Measurements from ENCODE around the gene MARVELD3. TPM values are rescaled to one million over a fixed set of nuclear protein-coding genes. Genes with fewer than 3 reads are reported as not detected.

MARVELD3 gene
- total and polyA plus RNA-seq, 2 of the 8 experiments (the other 6 are each of a cell fraction or from before 2014, with no cell fraction given), result 18.0 to 34.8 TPM

DNA sequence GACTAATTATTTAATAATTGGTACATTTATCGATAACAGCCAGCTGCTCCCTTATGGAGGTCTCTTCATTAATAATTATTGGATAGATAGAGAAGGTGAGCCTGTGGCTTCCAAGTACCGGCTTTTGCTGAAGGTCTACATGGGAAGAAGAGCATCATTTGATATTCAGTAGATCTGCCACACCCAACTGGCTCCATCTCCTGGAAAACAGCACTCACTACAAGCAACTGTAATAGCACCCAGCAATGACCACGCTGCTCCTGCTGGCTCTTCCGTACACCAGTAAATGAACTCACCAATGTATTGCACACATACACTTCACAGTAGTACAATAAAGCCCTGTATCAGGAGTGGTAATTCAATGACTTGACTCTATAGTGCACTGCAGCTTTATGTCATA, 19.5 kb downstream of the MARVELD3 start:
- Histone ChIP-seq H2AFZ (ENCODE audit: low read length) (no peak overlapping the region), H3K4ac (replicated peaks; ENCODE audit: insufficient read length, low read depth, low read length) (no peak overlapping the region), H2BK120ac (replicated peaks; ENCODE audit: low read depth, low read length) (no peak overlapping the region), H4K8ac (ENCODE audit: extremely low read depth, insufficient read depth, low read length) (no peak overlapping the region), H4K20me1 (replicated peaks in 1 of 2; ENCODE audit: control insufficient read depth in 1 of 2, insufficient read depth in 2 of 2, low read length in 2 of 2) (peaks cover 2 to 11% of the 10 kb centered on the region in 2 experiments), H3K27ac (ENCODE audit: low read depth, low read length) (no peak overlapping the region), H3K56ac (replicated peaks; ENCODE audit: insufficient read length, low read depth, low read length) (no peak overlapping the region), H2AK5ac (ENCODE audit: low read depth, low read length) (no peak overlapping the region), H3K4me3 (ENCODE audit: extremely low read depth in 1 of 4, insufficient read depth in 2 of 4, low read depth in 3 of 4, low read length in 4 of 4) (no peak overlapping the region), H4K5ac (ENCODE audit: insufficient read length, low read depth, low read length) (no peak overlapping the region), H3K4me2 (ENCODE audit: insufficient read depth in 1 of 2, low read depth in 2 of 2, low read length in 2 of 2) (no peak overlapping the region), H3K14ac (ENCODE audit: insufficient read length) (no peak overlapping the region), H2BK5ac (ENCODE audit: low read depth, low read length) (no peak overlapping the region), H3K79me1 (ENCODE audit: low read depth, low read length) (no peaks in the 10 kb centered on the region), H3K36me3 (ENCODE audit: control insufficient read depth in 2 of 4, insufficient read depth in 4 of 4, low read length in 3 of 4) (peaks cover 0 to 15% (median 3%) of the 10 kb centered on the region in 4 experiments; a peak in 6 of 8 replicates), H3K79me2 (ENCODE audit: control insufficient read depth in 1 of 2, insufficient read depth in 2 of 2, low read length in 2 of 2) (no peaks in the 10 kb centered on the region), H3K9ac (replicated peaks in 1 of 4; ENCODE audit: extremely low read depth in 1 of 4, low read depth in 3 of 4, low read length in 3 of 4) (no peak overlapping the region), H3K4me1 (replicated peaks in 1 of 4; ENCODE audit: control insufficient read depth in 3 of 4, insufficient read depth in 4 of 4, low read length in 3 of 4) (no peaks in the 10 kb centered on the region), H3K18ac (ENCODE audit: extremely low read depth, low read length) (no peak overlapping the region), H4K91ac (replicated peaks; ENCODE audit: insufficient read length, low read length) (no peak overlapping the region), H3K9me3 (ENCODE audit: insufficient read depth in 2 of 2, low read depth in 1 of 2, low read length in 1 of 2) (no peaks in the 10 kb centered on the region), H2BK15ac (ENCODE audit: low read length) (no peak overlapping the region), H3K23me2 (ENCODE audit: low read depth, low read length) (no peaks in the 10 kb centered on the region), H3K27me3 (replicated peaks in 1 of 4; ENCODE audit: control insufficient read depth in 3 of 4, extremely low read depth in 1 of 4, insufficient read depth in 3 of 4, low read length in 3 of 4) (no peaks in the 10 kb centered on the region), H2BK20ac (ENCODE audit: low read length) (no peak overlapping the region), H3K23ac (ENCODE audit: insufficient read length) (no peak overlapping the region), H2BK12ac (ENCODE audit: low read depth, low read length) (no peak overlapping the region)
- ChIA-PET POLR2A (ENCODE audit: partially characterized antibody) (no interaction called here), CTCF (ENCODE audit: partially characterized antibody) (interaction anchor here (1.0 to 5.2 kb wide), 12 partner anchors 10 to 232 kb away, joined by 3 to 26 read pairs (median 6); no protein-coding TSS in a partner anchor)
- FAIRE-seq (peak; percentile 78), DNase-seq (ENCODE audit: low read depth in 1 of 2, low spot score in 2 of 2) (no peak)
- 77% methylated on average over 4 of the region's 4 CpGs; no CpG with 5 or more reads in 1 of the 2 experiments for WGBS, 2 experiments (ENCODE audit: extremely low coverage in 1 of 2, insufficient coverage in 1 of 2, insufficient read length in 1 of 2, insufficient replicate concordance in 2 of 2, low coverage in 1 of 2, low lambda C conversion rate in 2 of 2, missing lambda C conversion rate in 1 of 2)
- TF ChIP-seq RAD21 (IDR thresholded peaks at IDR 0.05 in 1 of 2, conservative IDR thresholded peaks at IDR 0.05 in 1 of 2; ENCODE audit: low read depth in 2 of 2, low read length in 2 of 2) (peak; percentile 67 to 78), SP4 (IDR thresholded peaks at IDR 0.05; ENCODE audit: low read length) (no peak)
- TF ChIP-seq, protein P1, sequence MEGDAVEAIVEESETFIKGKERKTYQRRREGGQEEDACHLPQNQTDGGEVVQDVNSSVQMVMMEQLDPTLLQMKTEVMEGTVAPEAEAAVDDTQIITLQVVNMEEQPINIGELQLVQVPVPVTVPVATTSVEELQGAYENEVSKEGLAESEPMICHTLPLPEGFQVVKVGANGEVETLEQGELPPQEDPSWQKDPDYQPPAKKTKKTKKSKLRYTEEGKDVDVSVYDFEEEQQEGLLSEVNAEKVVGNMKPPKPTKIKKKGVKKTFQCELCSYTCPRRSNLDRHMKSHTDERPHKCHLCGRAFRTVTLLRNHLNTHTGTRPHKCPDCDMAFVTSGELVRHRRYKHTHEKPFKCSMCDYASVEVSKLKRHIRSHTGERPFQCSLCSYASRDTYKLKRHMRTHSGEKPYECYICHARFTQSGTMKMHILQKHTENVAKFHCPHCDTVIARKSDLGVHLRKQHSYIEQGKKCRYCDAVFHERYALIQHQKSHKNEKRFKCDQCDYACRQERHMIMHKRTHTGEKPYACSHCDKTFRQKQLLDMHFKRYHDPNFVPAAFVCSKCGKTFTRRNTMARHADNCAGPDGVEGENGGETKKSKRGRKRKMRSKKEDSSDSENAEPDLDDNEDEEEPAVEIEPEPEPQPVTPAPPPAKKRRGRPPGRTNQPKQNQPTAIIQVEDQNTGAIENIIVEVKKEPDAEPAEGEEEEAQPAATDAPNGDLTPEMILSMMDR (IDR thresholded peaks at IDR 0.05; ENCODE audit: control extremely low read depth in 1 of 3, insufficient read depth in 1 of 3, low read depth in 1 of 3, low read length in 3 of 3), result peak; percentile 54 to 79 (median 77)

Data from H1 (cell line).